Right lung (tissue), 5 donors: ENCODE data around the gene DIPK1C. TPM values are rescaled to one million over a fixed set of nuclear protein-coding genes. Genes with fewer than 3 reads are reported as not detected.

Source experiments
- DNase-seq, 2 donors: peaks; one replicate each; pipeline ENCODE4 v3.0.0-alpha.2; 2013
- polyA plus RNA-seq, 5 donors: library from polyadenylated mRNA; unstranded; fragments of 120-200 nt; gene quantifications; one replicate each; pipeline versions ENCODE4 v1.2.1 to v1.2.3, GENCODE V29; 2013; ENCODE audit warnings: inconsistent platforms in 1 of 5, low replicate concordance in 1 of 5; ENCODE audit not compliant: insufficient read length in 5 of 5, insufficient read depth in 1 of 5

Gene DIPK1C
- polyA plus RNA-seq, 5 donors: 0.05 to 0.85 (median 0.36) TPM

- no peak for DNase-seq
These were observed 67.1 kb downstream of the DIPK1C start for GRCh38 chr18:74389991-74390390.

DNA sequence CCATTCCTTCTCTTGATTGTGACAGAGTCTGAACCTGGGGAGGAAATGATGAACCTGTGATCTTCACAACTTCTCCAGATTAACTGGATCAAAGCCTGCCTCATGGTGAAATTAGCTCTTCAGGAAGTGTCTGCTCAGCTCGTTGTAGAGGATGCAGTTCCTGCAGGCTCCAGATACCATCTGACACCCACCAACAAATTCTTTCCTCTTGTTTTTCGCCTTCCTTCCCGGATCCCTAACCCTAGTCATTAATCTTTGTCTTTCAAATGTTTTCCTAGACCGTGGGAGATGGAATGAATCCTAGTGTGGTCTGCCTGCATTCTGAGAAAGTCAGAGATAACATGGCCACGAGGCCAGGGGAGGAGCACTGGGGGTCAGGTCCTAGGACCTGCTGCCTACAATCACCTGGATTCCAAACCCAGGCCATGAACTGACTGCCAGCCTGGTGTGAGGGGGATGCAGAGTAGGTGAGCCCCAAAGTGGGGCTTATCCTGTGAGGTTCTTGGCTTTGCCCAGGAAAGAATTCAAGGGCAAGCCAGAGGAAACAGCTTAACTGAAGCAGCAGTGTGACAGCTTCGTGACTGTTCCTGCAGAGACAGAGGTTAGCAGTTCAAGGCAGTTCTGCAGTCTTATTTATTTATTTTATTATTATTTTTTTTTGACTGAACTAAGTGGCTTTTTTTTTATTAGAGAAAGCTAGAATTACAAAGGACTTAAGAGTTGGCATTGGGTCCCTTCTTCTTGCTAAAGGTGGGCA lies 67.8 kb downstream of the DIPK1C start:
- DNase-seq: no peak

GRCh38 chr18:74388227-74388626 lies 68.9 kb downstream of the DIPK1C start:
- DNase-seq: no peak

DNA sequence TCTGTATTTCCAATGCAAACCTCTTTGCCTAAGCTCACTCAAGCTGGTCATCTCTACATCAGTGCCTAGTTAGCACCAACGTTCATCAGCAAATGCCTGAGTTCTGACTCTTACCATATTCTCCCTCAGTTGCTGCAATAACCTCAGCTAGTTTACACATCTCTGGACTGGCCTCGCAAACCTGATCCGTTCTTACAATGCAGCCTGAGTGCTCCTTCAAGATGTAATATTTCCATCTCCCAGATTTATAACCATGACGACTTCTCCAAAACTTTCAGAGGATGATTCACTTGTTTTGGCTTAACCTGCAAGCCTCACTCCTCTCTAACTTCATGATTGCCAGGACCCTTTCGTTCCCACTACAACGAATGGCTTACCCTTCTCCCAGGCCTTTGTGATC lies 69.7 kb downstream of the DIPK1C start:
- no peak for DNase-seq

Other genes starting within 250 kb of the DIPK1C start
- gene CYB5A, start 165.3 kb downstream of the DIPK1C start, polyA plus RNA-seq: 100 to 1,000 TPM; 253 to 285 (median 268) TPM
- gene C18orf63, start 141.5 kb downstream of the DIPK1C start, polyA plus RNA-seq: under 1 TPM in 1 of 5 donors, not detected in 4; 0.04 TPM
- gene CNDP2, start 39.1 kb upstream of the DIPK1C start, polyA plus RNA-seq: 100 to 1,000 TPM in 4 of 5 donors, 10 to 100 TPM in 1; 99.8 to 121 (median 107) TPM
- gene CNDP1, start 77.2 kb upstream of the DIPK1C start, polyA plus RNA-seq: under 1 TPM; 0.28 to 0.69 (median 0.47) TPM
- 10 to 100 TPM in 3 of 5 donors, 1 to 10 TPM in 2; 9.0 to 11.3 (median 10.2) TPM for gene ZNF407, start 140.6 kb upstream of the DIPK1C start, polyA plus RNA-seq